Heart left ventricle (tissue), 16 donors: ENCODE data around the gene GAB4. TPM values are rescaled to one million over a fixed set of nuclear protein-coding genes. Genes with fewer than 3 reads are reported as not detected.

ENCODE experiments used
- ATAC-seq, 4 donors: fragments of 200-7000 bp; cut with Tn5 transposase; one replicate each; pipeline ENCODE4 v1.9.1; 2020 to 2022; ENCODE audit warnings: moderate library complexity in 4 of 4, mild to moderate bottlenecking in 3 of 4, moderate number of reproducible peaks in 1 of 4
- DNase-seq, 5 donors: peaks; one replicate each; pipeline ENCODE4 v3.0.0-alpha.2; 2020
- H3K27ac ChIP-seq, 12 donors: fragments of 200-600 bp; sonication (generic) in 4 of 12; one replicate each; pipeline versions ENCODE4 v1.5.0 to v1.8.0; 2016 to 2022; ENCODE audit warnings: mild to moderate bottlenecking in 2 of 12
- H3K27me3 ChIP-seq, 9 donors: fragments of 200-600 bp; sonication (generic) in 2 of 9; one replicate each; pipeline versions ENCODE4 v1.5.1 to v1.8.0; 2016 to 2022; ENCODE audit warnings: mild to moderate bottlenecking in 3 of 9
- H3K36me3 ChIP-seq, 9 donors: fragments of 200-600 bp; sonication (generic) in 2 of 9; one replicate each; pipeline versions ENCODE4 v1.5.0 to v1.8.0; 2018 to 2022; ENCODE audit warnings: mild to moderate bottlenecking in 2 of 9
- H3K4me1 ChIP-seq, 12 donors: fragments of 200-600 bp; sonication (generic) in 4 of 12; one replicate each; pipeline versions ENCODE4 v1.5.0 to v1.8.0; 2016 to 2022; ENCODE audit warnings: mild to moderate bottlenecking in 3 of 12
- H3K4me3 ChIP-seq, 12 donors: fragments of 200-600 bp; sonication (generic) in 4 of 12; one replicate each; pipeline versions ENCODE4 v1.5.0 to v1.8.0; 2017 to 2022; ENCODE audit warnings: mild to moderate bottlenecking in 9 of 12, moderate library complexity in 4 of 12
- H3K9me3 ChIP-seq, 12 donors: fragments of 200-600 bp; sonication (generic) in 4 of 12; one replicate each; pipeline versions ENCODE4 v1.5.0 to v1.8.0; 2016 to 2022; ENCODE audit warnings: mild to moderate bottlenecking in 1 of 12
- POLR2A ChIP-seq, 2 donors: fragments of 450-650 bp; IDR thresholded peaks; one replicate each; pipeline ENCODE4 v1.6.1; 2017; ENCODE audit warnings: antibody characterized with exemption in 2 of 2, mild to moderate bottlenecking in 2 of 2, moderate library complexity in 2 of 2
- WGBS, 4 donors: extraction: QIAGEN DNeasy Blood & Tissue Kit in 2 of 4; methylation state at CpG; one replicate each; pipeline versions ENCODE4 v1.1.5 to v1.1.7; 2013 to 2018; 5-methylcytosine and 5-hydroxymethylcytosine counted together
- intact Hi-C, 10 donors: fragments of 100-400 bp; cut with DNase I; formaldehyde crosslinking; loops; one replicate each; pipeline versions ENCODE4 v1.11.1 to v1.14.2; 2022
- polyA plus RNA-seq, 2 donors: library from polyadenylated mRNA; stranded (reverse); fragments of 200-250 nt; gene quantifications; one replicate each; pipeline ENCODE4 v1.2.3, GENCODE V29; 2013
- total RNA-seq, 9 donors: library from RNA; depleted of rRNA in 2 of 9; stranded (reverse); fragments of >200 nt in 2 of 9; fragmentation: NEBNext Ultra II Directional in 3 of 9; extraction: Animal tissue kit (Norgen Biotek cat#: 25700) in 3 of 9; gene quantifications; one replicate each; pipeline versions ENCODE4 v1.1.0 to v1.2.4, GENCODE V29; 2016 to 2023
- TF ChIP-seq, protein P1 (sequence below), 12 donors: fragments of 200-600 bp; sonication (generic) in 4 of 12; IDR thresholded peaks; one replicate each; pipeline versions ENCODE4 v1.5.0 to v1.8.0; 2018 to 2022; ENCODE audit warnings: antibody characterized with exemption in 12 of 12, mild to moderate bottlenecking in 5 of 12
- donor health status: ischemic (EF 13 %, LVEDD 7.1; RV severe dilation, severe dysfunction).
- donor health status: healthy with polysubstance abuse.
- donor health status: DM: no; HTN: yes; CAD: no.
- donor health status: DM: no; HTN: no; CAD: no.
- donor health status: ischemic (EF 25% LVEDD 6.9; RV normal size, moderate dysfunction).
- donor health status: ischemic (EF 25% LVEDD 5.7; RV mildly dilated, moderate dysfunction).
- donor health status: healthy.
- donor health status: DM: yes; HTN: yes; CAD: no.
- donor health status: ischemic (EF 35%, LVEDD 5.7; RV mildly dilated, moderate dysfunction).
- donor health status: nonischemic (EF 11% LVEDD 7.7; RV severe dilation, severe dysfunction).
- donor health status: DM: yes; HTN: yes; CAD: no.
- donor health status: PGD.
- donor health status: ischemic (EF 29% LVEDD 5.4; RV normal size, mild dysfunction).
- donor health status: nonischemic (EF 23%, LVEDD 6.1; RV moderate dilation, normal function).

GAB4 gene
- total and polyA plus RNA-seq, 11 donors: not detected

DNA sequence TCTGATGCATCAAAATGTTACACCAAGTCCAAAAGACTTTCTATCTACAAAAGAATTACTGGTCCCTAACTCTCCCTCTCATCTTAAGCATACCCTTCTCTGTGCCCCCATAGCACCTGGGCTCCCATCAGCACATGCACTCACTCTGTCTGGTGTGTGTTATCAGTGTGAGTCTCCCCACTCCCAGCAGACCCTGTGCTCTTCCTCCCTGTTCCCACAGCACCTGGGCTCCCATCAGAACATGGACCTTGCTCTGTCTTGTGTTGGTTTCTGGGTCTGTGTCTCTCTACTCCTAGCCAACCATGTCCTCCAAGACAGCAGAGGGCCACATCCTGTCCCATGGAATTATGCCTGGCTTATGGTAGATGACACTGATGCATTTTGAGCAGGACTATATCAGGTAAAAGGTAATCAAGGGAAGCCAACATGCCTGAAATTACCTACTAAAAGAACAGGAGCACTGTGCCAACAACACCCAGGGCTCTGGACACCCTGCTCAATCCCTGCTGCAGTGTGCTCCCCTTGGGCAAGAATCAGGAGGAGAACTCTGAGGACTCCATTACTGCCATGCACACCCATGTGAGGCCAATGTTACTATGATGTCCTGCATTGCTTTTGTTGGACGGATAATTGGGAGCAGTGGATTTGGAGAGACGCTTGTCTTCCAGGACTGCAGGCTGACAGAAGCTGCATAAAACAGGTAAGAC lies 34.3 kb downstream of the GAB4 start:
- no peak overlapping the region for H3K27ac ChIP-seq
- H3K9me3 ChIP-seq: no peaks in the 10 kb centered on the region
- no peaks in the 10 kb centered on the region for H3K36me3 ChIP-seq
- ATAC-seq: no peak
- H3K27me3 ChIP-seq: peaks cover 0 to 25% (median 3%) of the 10 kb centered on the region in 9 donors
- no peaks in the 10 kb centered on the region for H3K4me1 ChIP-seq
- no peak overlapping the region for H3K4me3 ChIP-seq
- intact Hi-C loops: no loop called here
- WGBS, 4 donors: 84 to 94% (median 89%) methylated on average over 2 of the region's 2 CpGs
- no peak for TF ChIP-seq POLR2A (IDR thresholded peaks at IDR 0.05)
- TF ChIP-seq, protein P1, sequence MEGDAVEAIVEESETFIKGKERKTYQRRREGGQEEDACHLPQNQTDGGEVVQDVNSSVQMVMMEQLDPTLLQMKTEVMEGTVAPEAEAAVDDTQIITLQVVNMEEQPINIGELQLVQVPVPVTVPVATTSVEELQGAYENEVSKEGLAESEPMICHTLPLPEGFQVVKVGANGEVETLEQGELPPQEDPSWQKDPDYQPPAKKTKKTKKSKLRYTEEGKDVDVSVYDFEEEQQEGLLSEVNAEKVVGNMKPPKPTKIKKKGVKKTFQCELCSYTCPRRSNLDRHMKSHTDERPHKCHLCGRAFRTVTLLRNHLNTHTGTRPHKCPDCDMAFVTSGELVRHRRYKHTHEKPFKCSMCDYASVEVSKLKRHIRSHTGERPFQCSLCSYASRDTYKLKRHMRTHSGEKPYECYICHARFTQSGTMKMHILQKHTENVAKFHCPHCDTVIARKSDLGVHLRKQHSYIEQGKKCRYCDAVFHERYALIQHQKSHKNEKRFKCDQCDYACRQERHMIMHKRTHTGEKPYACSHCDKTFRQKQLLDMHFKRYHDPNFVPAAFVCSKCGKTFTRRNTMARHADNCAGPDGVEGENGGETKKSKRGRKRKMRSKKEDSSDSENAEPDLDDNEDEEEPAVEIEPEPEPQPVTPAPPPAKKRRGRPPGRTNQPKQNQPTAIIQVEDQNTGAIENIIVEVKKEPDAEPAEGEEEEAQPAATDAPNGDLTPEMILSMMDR (IDR thresholded peaks at IDR 0.05): no peak
- DNase-seq: no peak

DNA sequence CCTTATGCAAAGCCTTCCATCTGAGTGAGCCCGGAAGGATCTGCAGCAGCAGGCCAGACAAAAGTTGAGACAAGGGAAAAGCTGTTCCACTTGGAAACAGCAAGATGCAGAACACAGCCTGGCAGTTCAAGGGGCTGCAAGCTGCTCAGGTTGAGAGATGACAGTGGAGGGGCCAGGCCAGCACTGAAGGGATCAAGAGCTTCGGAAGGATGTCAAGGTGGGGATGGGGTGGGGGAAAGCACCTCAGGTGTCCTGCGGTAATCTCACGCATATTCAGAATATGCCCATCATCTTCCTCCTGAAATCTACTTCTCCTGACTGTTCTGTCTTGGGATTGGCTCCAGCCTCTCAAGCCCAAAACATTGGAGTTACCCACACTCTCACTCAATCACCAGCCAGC lies 35.7 kb downstream of the GAB4 start:
- 75 to 89% (median 87%) methylated on average over 3 to 4 of the region's 4 CpGs for WGBS, 4 donors
- no peak overlapping the region for H3K4me3 ChIP-seq
- no peak for ATAC-seq
- no peak overlapping the region for H3K27ac ChIP-seq
- TF ChIP-seq, protein P1 (IDR thresholded peaks at IDR 0.05): no peak
- TF ChIP-seq POLR2A (IDR thresholded peaks at IDR 0.05): no peak
- intact Hi-C loops: no loop called here
- peaks cover 0 to 25% (median 3%) of the 10 kb centered on the region in 9 donors for H3K27me3 ChIP-seq
- no peaks in the 10 kb centered on the region for H3K36me3 ChIP-seq
- H3K4me1 ChIP-seq: no peaks in the 10 kb centered on the region
- no peak for DNase-seq
- H3K9me3 ChIP-seq: no peaks in the 10 kb centered on the region

DNA sequence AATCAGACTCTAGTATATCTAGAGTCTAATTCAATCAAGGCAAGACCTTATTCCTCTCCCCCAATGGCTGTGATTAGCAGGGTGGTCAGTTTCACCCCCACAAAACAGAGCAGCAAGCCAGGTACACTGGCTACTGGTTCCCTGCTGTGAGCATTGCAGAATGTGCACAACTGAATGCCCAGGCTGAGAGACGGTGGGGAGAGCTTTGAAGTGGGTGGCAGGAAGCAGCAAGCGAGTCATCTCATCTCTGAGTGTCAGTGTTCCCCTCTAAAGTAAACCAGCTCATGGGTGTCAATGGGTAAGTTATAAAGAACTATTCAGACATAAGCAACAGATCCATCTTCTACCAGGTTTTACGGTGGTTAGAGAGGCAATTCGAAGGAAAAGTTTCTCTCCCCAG lies 37.6 kb downstream of the GAB4 start:
- no peaks in the 10 kb centered on the region for H3K36me3 ChIP-seq
- no peaks in the 10 kb centered on the region for H3K9me3 ChIP-seq
- DNase-seq (no peak), ATAC-seq (no peak)
- TF ChIP-seq, protein P1 (IDR thresholded peaks at IDR 0.05): no peak
- TF ChIP-seq POLR2A (IDR thresholded peaks at IDR 0.05): no peak
- no peak overlapping the region for H3K4me3 ChIP-seq
- WGBS, 4 donors: 61 to 65% (median 64%) methylated on average over 4 of the region's 4 CpGs
- no peak overlapping the region for H3K27ac ChIP-seq
- H3K27me3 ChIP-seq: peaks cover 0 to 25% (median 3%) of the 10 kb centered on the region in 9 donors
- H3K4me1 ChIP-seq: no peaks in the 10 kb centered on the region
- intact Hi-C loops: no loop called here

DNA sequence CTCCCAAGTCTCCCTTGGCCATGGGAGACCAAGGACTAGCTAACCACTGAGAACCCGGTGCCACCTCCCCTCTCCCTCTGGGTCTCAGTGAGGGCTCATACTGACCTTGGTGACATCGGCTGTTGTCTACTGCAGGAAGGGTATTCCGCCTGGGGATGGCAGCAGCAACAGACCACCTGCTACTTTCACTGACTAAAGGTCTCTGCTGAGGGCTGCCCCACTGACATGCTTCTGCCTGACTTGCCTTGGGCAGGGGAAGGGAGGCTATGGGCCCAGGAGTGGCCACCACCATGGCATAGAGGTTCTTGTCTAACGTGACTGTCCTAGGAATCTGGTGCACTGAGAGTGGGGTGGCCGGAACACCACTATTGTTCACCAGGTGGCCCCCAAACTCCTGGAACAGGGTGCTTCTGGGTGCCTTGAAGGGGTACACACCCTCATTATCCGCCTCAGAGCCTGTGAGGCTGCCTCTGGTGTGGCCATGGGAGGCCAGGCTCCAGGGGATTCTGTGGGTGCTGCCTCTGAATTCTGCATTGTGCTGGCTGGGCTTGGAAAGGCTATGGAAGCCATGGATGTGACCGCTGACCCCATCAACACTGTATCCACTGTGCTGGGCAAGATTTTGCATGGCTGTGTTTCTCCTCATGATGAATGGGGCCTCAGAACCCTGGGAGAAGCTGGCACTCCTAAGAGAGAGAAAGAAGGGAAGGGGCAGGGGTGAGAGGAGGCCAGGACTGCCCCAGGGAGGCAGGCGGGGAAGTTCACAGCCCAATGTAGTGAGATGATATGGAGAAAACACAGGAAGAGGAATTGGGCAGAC lies 38.3 kb downstream of the GAB4 start:
- TF ChIP-seq, protein P1 (IDR thresholded peaks at IDR 0.05): no peak
- TF ChIP-seq POLR2A (IDR thresholded peaks at IDR 0.05): no peak
- H3K27me3 ChIP-seq: peaks cover 0 to 23% (median 3%) of the 10 kb centered on the region in 9 donors
- no peaks in the 10 kb centered on the region for H3K4me1 ChIP-seq
- H3K4me3 ChIP-seq: no peak overlapping the region
- no peaks in the 10 kb centered on the region for H3K36me3 ChIP-seq
- DNase-seq (no peak), ATAC-seq (no peak)
- no peak overlapping the region for H3K27ac ChIP-seq
- intact Hi-C loops: no loop called here
- H3K9me3 ChIP-seq: no peaks in the 10 kb centered on the region
- WGBS, 4 donors: 62 to 76% (median 69%) methylated on average over 5 to 8 of the region's 8 CpGs
